Measurements from ENCODE around the gene PER1.

PER1 gene

GRCh38 chr17:8167526-8167925 lies 15.3 kb upstream of the PER1 start:
- DNase-seq (ENCODE audit: extremely low read depth in 1 of 2, low read depth in 1 of 2), result no peak

- DNase-seq (ENCODE audit: extremely low read depth in 1 of 2, low read depth in 1 of 2), result no peak
These were observed 14.5 kb upstream of the PER1 start for GRCh38 chr17:8166731-8167130.

GRCh38 chr17:8164815-8165131 lies 12.6 kb upstream of the PER1 start:
- DNase-seq (ENCODE audit: extremely low read depth in 1 of 2, low read depth in 1 of 2), result no peak

- peak in 1 of 2 donors; percentile 53 for DNase-seq (ENCODE audit: extremely low read depth in 1 of 2, low read depth in 1 of 2)
These were observed 12.0 kb upstream of the PER1 start for GRCh38 chr17:8163978-8164814.

GRCh38 chr17:8162997-8163977 lies 11.1 kb upstream of the PER1 start:
- no peak for DNase-seq (ENCODE audit: extremely low read depth in 1 of 2, low read depth in 1 of 2)

- peak in 1 of 2 donors; percentile 79 for DNase-seq (ENCODE audit: extremely low read depth in 1 of 2, low read depth in 1 of 2)
These were observed 10.2 kb upstream of the PER1 start, which contains the start of gene VAMP2 for GRCh38 chr17:8162233-8162996. Gene VAMP2, minus strand, starts transcription at chr17:8162948. Its CDS starts 69 bp downstream, at chr17:8162879.

- no peak for DNase-seq (ENCODE audit: extremely low read depth in 1 of 2, low read depth in 1 of 2)
These were observed 9.4 kb upstream of the PER1 start for GRCh38 chr17:8161289-8162232.

GRCh38 chr17:8160741-8161221 lies 8.6 kb upstream of the PER1 start:
- no peak for DNase-seq (ENCODE audit: extremely low read depth in 1 of 2, low read depth in 1 of 2)

- no peak for DNase-seq (ENCODE audit: extremely low read depth in 1 of 2, low read depth in 1 of 2)
These were observed 8.0 kb upstream of the PER1 start for GRCh38 chr17:8160224-8160577.

- no peak for DNase-seq (ENCODE audit: extremely low read depth in 1 of 2, low read depth in 1 of 2)
These were observed 7.4 kb upstream of the PER1 start for GRCh38 chr17:8159459-8160223.

GRCh38 chr17:8159032-8159400 lies 6.8 kb upstream of the PER1 start:
- no peak for DNase-seq (ENCODE audit: extremely low read depth in 1 of 2, low read depth in 1 of 2)

- peak in 1 of 2 donors; percentile 72 for DNase-seq (ENCODE audit: extremely low read depth in 1 of 2, low read depth in 1 of 2)
These were observed 6.2 kb upstream of the PER1 start for GRCh38 chr17:8158267-8159031.

- peak; percentile 99 to 100 for DNase-seq (ENCODE audit: extremely low read depth in 1 of 2, low read depth in 1 of 2)
These were observed 4.2 kb upstream of the PER1 start for GRCh38 chr17:8156246-8156992.

- DNase-seq (ENCODE audit: extremely low read depth in 1 of 2, low read depth in 1 of 2), result no peak
These were observed 3.7 kb upstream of the PER1 start for GRCh38 chr17:8155996-8156245.

GRCh38 chr17:8155231-8155995 lies 3.2 kb upstream of the PER1 start:
- DNase-seq (ENCODE audit: extremely low read depth in 1 of 2, low read depth in 1 of 2), result no peak

GRCh38 chr17:8154608-8155155 lies 2.5 kb upstream of the PER1 start:
- DNase-seq (ENCODE audit: extremely low read depth in 1 of 2, low read depth in 1 of 2), result no peak

Measured in activated CD8-positive, alpha-beta memory T cell treated with anti-CD3 and anti-CD28 coated beads for 1 hour (primary cell).